Islet precursor cell (in vitro differentiated cells): ENCODE measurements around the gene RIN3.
A peak's percentile ranks its signal among the peaks of the same experiment; 100 is the strongest.
"Not testable (repeated sequence)": the region's sequence is repeated elsewhere in the genome, so short reads cannot be mapped to it uniquely, and the experiment has no call there.

ENCODE experiments used
- DNase-seq: peaks from one replicate; pipeline ENCODE4 v3.0.0-alpha.2; 2018

The RIN3 gene

DNA sequence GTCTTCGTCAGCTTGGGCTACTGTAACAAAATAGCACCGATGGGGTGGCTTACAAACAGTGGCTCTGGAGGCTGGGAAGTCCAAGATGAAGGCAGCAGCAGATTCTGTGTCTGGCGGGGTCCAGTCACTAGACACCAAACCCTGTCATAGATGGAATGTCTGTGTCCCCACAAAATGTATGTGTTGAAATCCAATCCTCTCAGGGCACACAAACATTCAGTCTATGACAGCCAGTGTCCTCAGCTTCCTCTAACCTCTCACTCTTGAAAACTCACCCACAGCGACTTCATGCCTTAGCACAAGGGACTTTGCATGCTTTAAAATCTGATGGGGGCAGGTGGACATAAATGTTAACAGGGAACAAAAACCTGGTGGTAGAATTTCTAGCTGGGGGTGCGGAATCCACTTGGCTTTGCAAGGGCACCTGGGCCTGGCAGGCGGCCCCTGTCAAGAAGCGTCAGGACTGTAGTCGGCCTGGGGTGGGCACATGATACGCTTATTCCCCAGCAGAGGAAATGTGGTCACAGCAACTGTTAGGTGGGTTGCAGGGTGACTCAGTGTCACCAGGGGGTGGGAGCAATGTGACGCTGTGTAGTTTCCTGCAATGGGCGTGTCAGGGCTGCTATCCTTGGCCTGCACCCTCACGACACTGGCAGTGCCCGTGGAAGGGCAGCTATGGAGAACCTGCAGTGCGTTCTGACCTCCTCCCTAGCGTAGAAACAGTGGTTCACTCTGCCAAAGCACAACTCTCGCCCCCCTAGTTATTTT, 17.7 kb downstream of the RIN3 start:
- no peak for DNase-seq

- DNase-seq: no peak
Observed at GRCh38 chr14:92532490-92533163, 19.0 kb downstream of the RIN3 start.

- no peak for DNase-seq
Observed at GRCh38 chr14:92534932-92535643, 21.5 kb downstream of the RIN3 start.

- DNase-seq: not testable (repeated sequence)
Observed at GRCh38 chr14:92536231-92536630, 22.6 kb downstream of the RIN3 start.

DNA sequence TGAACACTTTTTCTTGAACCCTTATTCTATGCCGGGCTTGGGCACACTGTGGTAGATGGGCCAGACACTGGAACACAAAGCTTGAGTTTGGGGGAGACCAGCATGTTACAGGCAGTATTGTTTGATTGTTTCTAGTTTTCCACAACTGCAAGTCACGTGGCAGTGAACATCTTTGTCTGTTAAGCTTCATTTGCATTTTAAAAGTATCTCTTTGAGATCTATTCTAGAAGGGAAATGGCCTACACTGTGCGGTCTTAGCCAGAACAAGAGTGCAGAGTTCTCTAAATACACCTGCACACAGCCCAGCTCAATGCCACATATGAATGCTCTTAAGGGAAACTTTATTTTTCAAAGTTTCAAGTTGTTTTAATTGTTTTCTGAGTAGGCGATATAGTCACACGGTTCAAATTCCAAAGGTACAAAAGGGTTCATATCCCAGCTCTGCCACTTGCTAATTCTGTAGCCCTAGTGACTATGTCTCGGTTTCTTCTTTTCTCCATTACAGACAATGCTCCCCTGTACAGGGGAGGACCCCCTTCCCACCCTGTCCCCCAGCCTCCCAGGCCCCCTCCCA, 24.9 kb downstream of the RIN3 start:
- DNase-seq: no peak

GRCh38 chr14:92539419-92539818, 25.8 kb downstream of the RIN3 start:
- DNase-seq: no peak

GRCh38 chr14:92539875-92540274, 26.3 kb downstream of the RIN3 start:
- no peak for DNase-seq

DNA sequence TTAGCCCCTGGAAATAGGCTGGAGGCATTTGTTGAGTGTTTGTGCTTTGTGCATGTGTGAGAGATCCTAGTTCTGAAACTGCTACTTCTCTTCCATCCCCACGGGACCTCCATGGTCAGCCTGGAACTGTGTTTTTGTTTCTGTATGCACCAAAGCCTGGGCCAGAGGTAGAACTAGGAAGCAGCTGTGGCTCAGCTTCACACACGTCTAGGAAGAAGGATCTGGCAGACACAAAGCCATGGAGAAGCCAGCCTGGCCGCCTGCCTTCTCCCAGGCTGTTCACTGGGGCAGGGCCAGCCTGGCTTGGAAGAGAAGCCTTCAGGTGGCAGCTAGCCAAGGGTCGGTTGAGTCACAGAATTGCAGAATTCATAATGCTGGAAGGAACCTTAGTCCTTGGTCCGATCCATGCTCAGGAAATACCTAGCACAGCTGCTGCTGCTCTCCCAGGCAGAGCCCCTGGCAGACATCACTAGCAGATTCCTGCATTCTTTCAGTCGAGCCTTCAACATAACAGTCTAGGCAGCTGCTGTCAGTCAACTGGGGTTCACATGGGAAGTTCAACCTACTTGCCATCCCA, 27.0 kb downstream of the RIN3 start:
- peak; percentile 67 for DNase-seq

DNA sequence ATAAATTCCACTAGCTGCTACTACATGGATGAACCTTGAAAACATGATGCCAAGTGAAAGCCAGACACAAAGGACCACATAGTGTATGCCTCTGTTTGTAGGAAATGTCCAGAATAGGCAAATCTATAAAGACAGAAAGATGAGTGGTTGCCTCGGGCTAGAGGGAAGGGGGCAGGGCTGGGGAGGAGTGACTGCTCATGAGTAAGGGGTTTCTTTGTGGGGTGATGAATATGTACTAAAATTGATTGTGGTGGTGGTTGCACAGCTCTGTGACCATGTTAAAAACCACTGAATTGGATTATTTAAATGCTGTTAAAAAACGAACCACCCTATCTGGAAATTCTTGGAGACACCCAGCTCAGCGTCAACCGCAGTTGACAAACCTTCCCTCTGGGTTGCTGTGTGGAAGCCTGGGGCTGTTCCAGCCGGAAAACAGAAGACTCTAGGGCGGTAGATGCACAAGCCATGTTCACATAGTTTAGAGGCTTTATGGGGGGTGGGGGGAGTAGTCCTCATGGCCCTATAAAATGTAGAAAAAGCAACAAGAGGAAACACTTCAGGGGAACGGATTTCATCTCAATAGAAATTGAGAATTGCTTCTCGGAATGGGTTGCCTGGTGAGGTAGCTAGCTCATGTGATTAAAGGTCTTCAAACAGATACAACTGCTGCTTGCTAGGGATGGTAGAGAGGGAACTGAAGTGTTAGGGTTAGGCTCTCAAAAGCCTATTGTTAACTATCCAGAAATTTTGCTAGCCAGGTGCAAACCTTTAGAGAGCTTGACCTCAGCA, 29.4 kb downstream of the RIN3 start:
- DNase-seq: no peak

DNA sequence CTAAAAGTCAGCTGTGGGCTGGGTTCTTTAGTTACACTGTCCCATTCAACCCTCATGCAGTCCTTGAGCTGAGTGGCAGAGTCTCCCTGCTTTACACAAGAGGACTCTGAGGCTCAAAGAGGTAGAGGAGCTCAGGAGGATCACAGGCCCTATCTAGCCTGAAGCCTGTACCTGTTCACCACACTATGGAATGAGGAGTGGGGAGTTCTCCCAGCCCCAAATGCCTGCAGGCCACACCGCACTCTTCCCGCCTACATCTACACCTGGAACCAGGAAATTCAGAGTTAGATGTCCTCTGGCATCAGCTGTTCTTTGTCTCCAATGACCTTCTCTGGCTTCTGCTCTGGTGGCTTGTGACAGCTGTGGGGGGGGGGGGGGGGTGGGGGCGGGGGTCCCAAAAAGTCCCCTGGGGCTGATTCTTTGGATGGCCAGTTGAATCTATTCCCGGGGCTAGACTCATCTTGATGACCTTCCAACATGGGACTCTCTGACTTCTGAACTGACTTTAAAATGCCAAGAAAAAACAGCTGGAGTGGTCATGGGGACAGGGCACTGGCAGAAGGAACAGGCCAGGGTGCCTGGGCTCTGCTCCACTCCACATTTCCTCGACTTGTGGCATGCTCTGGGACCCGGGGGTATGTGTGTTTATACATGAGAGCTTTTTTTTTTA, 30.6 kb downstream of the RIN3 start:
- peak; percentile 71 for DNase-seq

GRCh38 chr14:92546347-92547053, 32.9 kb downstream of the RIN3 start:
- DNase-seq: no peak

GRCh38 chr14:92549105-92549858, 35.7 kb downstream of the RIN3 start:
- DNase-seq: no peak

DNA sequence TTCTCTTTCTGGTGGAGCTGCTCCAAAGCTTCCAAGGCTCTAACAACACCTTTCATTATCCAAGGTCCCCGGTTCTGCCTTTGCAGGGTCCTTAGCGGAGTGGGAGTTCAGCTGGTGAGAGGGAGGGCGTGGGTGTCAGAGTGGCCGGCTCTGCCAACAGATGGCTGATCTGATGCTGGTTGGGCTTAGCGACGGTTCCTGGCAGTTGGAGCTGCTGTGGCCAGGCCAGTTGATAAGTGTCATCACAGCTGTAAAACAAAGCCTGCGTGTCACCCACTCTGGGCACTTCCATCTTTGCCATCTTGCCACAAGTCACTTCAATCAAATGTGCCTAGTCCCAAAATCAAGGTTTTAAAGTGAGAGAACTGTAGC, 36.3 kb downstream of the RIN3 start:
- DNase-seq: no peak

GRCh38 chr14:92551044-92551841, 37.7 kb downstream of the RIN3 start:
- no peak for DNase-seq

- no peak for DNase-seq
Observed at GRCh38 chr14:92552066-92552465, 38.5 kb downstream of the RIN3 start.

DNA sequence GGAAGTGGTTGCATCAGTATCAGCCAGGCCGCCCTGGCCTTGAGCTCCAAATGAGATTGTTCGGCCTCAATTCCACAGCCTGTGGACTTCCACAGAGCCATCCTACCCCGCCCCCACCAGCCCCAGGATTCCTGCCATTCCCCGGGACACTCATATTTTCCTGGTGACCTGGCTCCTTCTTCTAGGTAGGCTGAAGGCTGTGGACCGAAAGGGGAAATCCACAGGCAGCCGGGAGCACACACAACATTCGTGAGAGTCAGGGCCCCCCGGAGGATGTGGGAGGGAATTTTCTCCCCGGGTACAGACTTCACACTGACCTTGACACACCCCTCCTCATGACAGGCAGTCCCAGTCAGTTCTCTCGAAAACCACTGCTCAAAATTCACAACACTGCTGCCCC, 39.9 kb downstream of the RIN3 start:
- peak; percentile 66 for DNase-seq

- DNase-seq: no peak
Observed at GRCh38 chr14:92555465-92556111, 42.0 kb downstream of the RIN3 start.

DNA sequence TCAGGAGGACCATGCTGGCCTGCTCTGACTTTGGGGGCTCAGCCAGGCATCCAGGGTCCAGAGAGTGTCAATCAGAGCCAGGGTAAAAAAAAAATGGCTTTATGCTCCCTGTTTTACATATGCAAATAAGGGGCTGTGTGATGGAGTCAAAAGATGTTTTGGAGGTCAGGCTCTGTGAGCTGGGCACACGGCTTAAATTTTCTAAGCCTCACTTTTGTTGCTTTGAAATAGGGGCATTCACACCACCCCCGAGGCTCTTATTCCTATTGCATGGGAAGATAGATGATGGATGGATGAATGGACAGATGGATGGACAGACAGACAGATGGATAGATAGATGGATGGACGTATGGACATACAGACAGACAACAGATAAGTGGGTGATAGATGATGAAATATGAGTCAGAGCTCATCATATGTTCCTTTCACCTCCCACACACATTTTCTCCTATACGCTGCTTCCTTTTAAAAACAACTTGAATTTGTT, 42.7 kb downstream of the RIN3 start:
- DNase-seq: no peak
